HG03196 (cell line): ENCODE measurements around the gene IGDCC3.

ENCODE experiments used
- ATAC-seq: cut with Tn5 transposase; IDR thresholded peaks from one replicate; pipeline ENCODE4 v1.9.1; 2021; ENCODE audit not compliant: unreplicated experiment

The IGDCC3 gene

GRCh38 chr15:65377976-65378366 lies at the start of gene IGDCC3:
IGDCC3 (minus strand) TSS chr15:65378002; CDS start chr15:65377788, 214 bp downstream.
- no peak for ATAC-seq

GRCh38 chr15:65426216-65426853 lies 48.5 kb upstream of the IGDCC3 start:
- ATAC-seq = no peak

- ATAC-seq = no peak
Observed at GRCh38 chr15:65424683-65425082, 46.9 kb upstream of the IGDCC3 start.

- ATAC-seq = no peak
Observed at GRCh38 chr15:65423976-65424679, 46.3 kb upstream of the IGDCC3 start.

GRCh38 chr15:65423150-65423975 lies 45.6 kb upstream of the IGDCC3 start:
- no peak for ATAC-seq

GRCh38 chr15:65421360-65422215 lies 43.8 kb upstream of the IGDCC3 start:
- ATAC-seq = no peak

GRCh38 chr15:65420975-65421359 lies 43.2 kb upstream of the IGDCC3 start:
- ATAC-seq = no peak

- no peak for ATAC-seq
Observed at GRCh38 chr15:65418596-65418995, 40.8 kb upstream of the IGDCC3 start.

- ATAC-seq = no peak
Observed at GRCh38 chr15:65416845-65417416, 39.1 kb upstream of the IGDCC3 start.

GRCh38 chr15:65414841-65415621 lies 37.2 kb upstream of the IGDCC3 start:
- ATAC-seq = no peak

GRCh38 chr15:65413760-65414144 lies 36.0 kb upstream of the IGDCC3 start:
- no peak for ATAC-seq

- ATAC-seq = no peak
Observed at GRCh38 chr15:65413051-65413759, 35.4 kb upstream of the IGDCC3 start.

- ATAC-seq = no peak
Observed at GRCh38 chr15:65412556-65412955, 34.8 kb upstream of the IGDCC3 start.

GRCh38 chr15:65411465-65412071 lies 33.8 kb upstream of the IGDCC3 start:
- ATAC-seq = no peak

GRCh38 chr15:65410972-65411371 lies 33.2 kb upstream of the IGDCC3 start:
- no peak for ATAC-seq

GRCh38 chr15:65410036-65410435 lies 32.2 kb upstream of the IGDCC3 start:
- ATAC-seq = no peak

- peak; percentile 51 for ATAC-seq
Observed at GRCh38 chr15:65409036-65409631, 31.3 kb upstream of the IGDCC3 start.

- ATAC-seq = no peak
Observed at GRCh38 chr15:65408324-65409035, 30.7 kb upstream of the IGDCC3 start.
